SK-MEL-5 (cell line): ENCODE measurements around the gene ACKR1. TPM values are rescaled to one million over a fixed set of nuclear protein-coding genes. Genes with fewer than 3 reads are reported as not detected.

Experiments used
- DNase-seq: peaks from one replicate; pipeline ENCODE4 v3.0.0-alpha.2; 2016; ENCODE audit warnings: low read depth, low spot score
- in situ Hi-C: cut with HindIII; loops from 2 replicates; pipeline ENCODE4 v1.10.0; 2016; ENCODE audit warnings: low sequenced_read_pairs, high pct_unique_total_duplicates, low pct_unique_long_range_greater_than_20kb
- polyA plus RNA-seq, 2 experiments: library from polyadenylated mRNA; depleted of rRNA; stranded (reverse); fragments of >200 nt; gene quantifications; 2 replicates each; pipeline ENCODE4 v1.2.3, GENCODE V29; 2015
- total RNA-seq: library from RNA; depleted of rRNA; stranded (reverse); fragments of >200 nt; shearing (Covaris generic); gene quantifications from 2 replicates; pipeline ENCODE4 v1.2.3, GENCODE V29; 2014; rRNA removed

The ACKR1 gene
- total RNA-seq = not detected in 2 replicates
- 0.14 and 1.1 TPM in 2 replicates for polyA plus RNA-seq (2015; cell fraction: cytosol; rRNA removed)
- polyA plus RNA-seq (2015; cell fraction: nucleus; rRNA removed) = 7.0 TPM in 1 of 2 replicates, not detected in the other

- in situ Hi-C loops = no loop called here
- DNase-seq = no peak
These were observed at the start of gene ACKR1 for GRCh38 chr1:159204161-159205141. ACKR1 (plus strand) TSS chr1:159204875; CDS start chr1:159204960, 85 bp downstream.

- DNase-seq = peak; percentile 86
- in situ Hi-C loops = no loop called here
These were observed 43.5 kb upstream of the ACKR1 start for GRCh38 chr1:159161001-159161718.

GRCh38 chr1:159161719-159162026 lies 43.0 kb upstream of the ACKR1 start:
- in situ Hi-C loops = no loop called here
- DNase-seq = no peak

GRCh38 chr1:159162516-159163265 lies 42.0 kb upstream of the ACKR1 start:
- in situ Hi-C loops = no loop called here
- no peak for DNase-seq

GRCh38 chr1:159163614-159164228 lies 41.0 kb upstream of the ACKR1 start:
- in situ Hi-C loops = no loop called here

GRCh38 chr1:159168043-159168442 lies 36.6 kb upstream of the ACKR1 start:
- DNase-seq = no peak
- in situ Hi-C loops = no loop called here

More at GRCh38 chr1:159163614-159164228, 41.0 kb upstream of the ACKR1 start:
- no peak for DNase-seq

GRCh38 chr1:159170639-159171038 lies 34.0 kb upstream of the ACKR1 start:
- in situ Hi-C loops = no loop called here
- no peak for DNase-seq

GRCh38 chr1:159171254-159171687 lies 33.4 kb upstream of the ACKR1 start, which contains the start of gene CADM3:
CADM3 (plus strand) TSS chr1:159171615; CDS start chr1:159171766, 151 bp downstream.
- no peak for DNase-seq
- in situ Hi-C loops = no loop called here

- DNase-seq = no peak
- in situ Hi-C loops = no loop called here
These were observed 32.8 kb upstream of the ACKR1 start for GRCh38 chr1:159171688-159172501.

GRCh38 chr1:159172614-159173291 lies 31.9 kb upstream of the ACKR1 start:
- no peak for DNase-seq
- in situ Hi-C loops = no loop called here

- no peak for DNase-seq
- in situ Hi-C loops = no loop called here
These were observed 31.4 kb upstream of the ACKR1 start for GRCh38 chr1:159173320-159173719.

- in situ Hi-C loops = no loop called here
- peak; percentile 72 for DNase-seq
These were observed 29.1 kb upstream of the ACKR1 start for GRCh38 chr1:159175571-159175970.

GRCh38 chr1:159177272-159177907 lies 27.3 kb upstream of the ACKR1 start:
- in situ Hi-C loops = no loop called here
- peak; percentile 60 for DNase-seq

- in situ Hi-C loops = no loop called here
- no peak for DNase-seq
These were observed 24.8 kb upstream of the ACKR1 start for GRCh38 chr1:159179906-159180305.

- DNase-seq = no peak
- in situ Hi-C loops = no loop called here
These were observed 24.2 kb upstream of the ACKR1 start for GRCh38 chr1:159180516-159180915.
